Smooth muscle cell (in vitro differentiated cells): ENCODE measurements around the gene DIAPH3. TPM values are rescaled to one million over a fixed set of nuclear protein-coding genes. Genes with fewer than 3 reads are reported as not detected.

ENCODE experiments used
- DNase-seq: peaks from one replicate; lab custom pipeline; 2025; ENCODE audit not compliant: unreplicated experiment; lab: John Stamatoyannopoulos, UW
- H2AFZ ChIP-seq: fragments of 200-600 bp; sonication (generic); 2 replicates; pipeline ENCODE4 v1.6.0; 2016; ENCODE audit warnings: antibody characterized with exemption, low read depth, mild to moderate bottlenecking
- H3F3A ChIP-seq: fragments of 200-600 bp; sonication (generic); 2 replicates; pipeline ENCODE4 v1.6.0; 2017; ENCODE audit warnings: antibody characterized with exemption, low read depth
- H3K27ac ChIP-seq: fragments of 200-600 bp; sonication (generic); 2 replicates; pipeline ENCODE4 v1.5.1; 2016; ENCODE audit warnings: low read depth, mild to moderate bottlenecking
- H3K27me3 ChIP-seq: fragments of 200-600 bp; sonication (generic); 2 replicates; pipeline ENCODE4 v1.6.1; 2016; ENCODE audit warnings: low read depth, mild to moderate bottlenecking
- H3K36me3 ChIP-seq: fragments of 200-600 bp; sonication (generic); 2 replicates; pipeline ENCODE4 v1.5.1; 2016; ENCODE audit warnings: low read depth
- H3K4me1 ChIP-seq: fragments of 200-600 bp; sonication (generic); 2 replicates; pipeline ENCODE4 v1.5.1; 2016; ENCODE audit warnings: low read depth
- H3K4me2 ChIP-seq: fragments of 200-600 bp; sonication (generic); 2 replicates; pipeline ENCODE4 v1.6.0; 2016; ENCODE audit warnings: mild to moderate bottlenecking
- H3K4me3 ChIP-seq: fragments of 200-600 bp; sonication (generic); 2 replicates; pipeline ENCODE4 v1.5.1; 2016; ENCODE audit warnings: mild to moderate bottlenecking
- H3K79me2 ChIP-seq: fragments of 200-600 bp; sonication (generic); 2 replicates; pipeline ENCODE4 v1.6.0; 2016; ENCODE audit warnings: low read depth, mild to moderate bottlenecking
- H3K9ac ChIP-seq: fragments of 200-600 bp; sonication (generic); 2 replicates; pipeline ENCODE4 v1.6.0; 2016; ENCODE audit warnings: low read depth
- H3K9me3 ChIP-seq: fragments of 200-600 bp; sonication (generic); replicated peaks from 2 replicates; pipeline ENCODE4 v1.5.1; 2016; ENCODE audit warnings: low read depth
- H4K20me1 ChIP-seq: fragments of 200-600 bp; sonication (generic); 2 replicates; pipeline ENCODE4 v1.6.0; 2016; ENCODE audit warnings: low read depth
- WGBS: methylation state at CpG from one replicate; pipeline ENCODE4 v1.1.7; 2016; ENCODE audit warnings: low lambda C conversion rate; 5-methylcytosine and 5-hydroxymethylcytosine counted together
- polyA plus RNA-seq: library from polyadenylated mRNA; unstranded; fragments of >200 nt; fragmentation: Nextera tagmentation; extraction: Ambion mirVana; gene quantifications from 2 replicates; pipeline ENCODE4 v1.2.1, GENCODE V29; 2016
- total RNA-seq: library from RNA; depleted of rRNA; stranded (reverse); fragments of >200 nt; gene quantifications from 2 replicates; pipeline ENCODE4 v1.2.3, GENCODE V29; 2014
- TF ChIP-seq, protein P1 (sequence below): fragments of 200-600 bp; sonication (generic); IDR thresholded peaks from 2 replicates; pipeline ENCODE4 v1.5.1; 2017; ENCODE audit warnings: borderline replicate concordance, mild to moderate bottlenecking, antibody characterized with exemption; ENCODE audit not compliant: insufficient read depth, poor library complexity, severe bottlenecking

DIAPH3 gene
- total and polyA plus RNA-seq, 2 experiments from 2014 or later: 6.8 to 9.5 TPM

DNA sequence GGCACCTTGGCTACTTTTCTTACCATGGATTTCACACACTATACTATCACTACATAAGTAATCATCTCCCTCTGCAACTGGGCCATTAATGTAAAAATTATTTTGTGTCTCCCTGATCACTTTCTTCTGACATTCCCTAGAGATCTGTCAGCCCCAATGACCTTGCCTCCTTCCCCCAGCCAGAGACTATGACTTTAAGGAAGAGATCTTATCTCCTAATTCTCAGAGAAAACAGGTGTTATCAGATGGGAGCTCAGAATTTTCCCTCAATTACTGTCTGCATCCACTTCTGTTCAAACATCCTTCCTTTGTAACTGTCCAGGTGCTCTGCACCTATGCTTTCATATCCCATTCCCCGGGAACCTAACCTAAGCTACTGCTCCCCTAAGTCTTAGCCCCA lies 397.5 kb downstream of the DIAPH3 start:
- Histone ChIP-seq H3K4me3 (no peak overlapping the region), H3K9me3 (no peaks in the 10 kb centered on the region), H2AFZ (no peak overlapping the region), H3K27me3 (no peaks in the 10 kb centered on the region), H3K27ac (no peak overlapping the region), H3K4me1 (no peaks in the 10 kb centered on the region), H3K4me2 (no peak overlapping the region), H3F3A (no peaks in the 10 kb centered on the region), H3K9ac (no peak overlapping the region), H3K36me3 (no peaks in the 10 kb centered on the region), H4K20me1 (no peaks in the 10 kb centered on the region), H3K79me2 (no peaks in the 10 kb centered on the region)
- WGBS: 62% methylated on average over 1 of the region's 1 CpG
- DNase-seq: no peak
- TF ChIP-seq, protein P1, sequence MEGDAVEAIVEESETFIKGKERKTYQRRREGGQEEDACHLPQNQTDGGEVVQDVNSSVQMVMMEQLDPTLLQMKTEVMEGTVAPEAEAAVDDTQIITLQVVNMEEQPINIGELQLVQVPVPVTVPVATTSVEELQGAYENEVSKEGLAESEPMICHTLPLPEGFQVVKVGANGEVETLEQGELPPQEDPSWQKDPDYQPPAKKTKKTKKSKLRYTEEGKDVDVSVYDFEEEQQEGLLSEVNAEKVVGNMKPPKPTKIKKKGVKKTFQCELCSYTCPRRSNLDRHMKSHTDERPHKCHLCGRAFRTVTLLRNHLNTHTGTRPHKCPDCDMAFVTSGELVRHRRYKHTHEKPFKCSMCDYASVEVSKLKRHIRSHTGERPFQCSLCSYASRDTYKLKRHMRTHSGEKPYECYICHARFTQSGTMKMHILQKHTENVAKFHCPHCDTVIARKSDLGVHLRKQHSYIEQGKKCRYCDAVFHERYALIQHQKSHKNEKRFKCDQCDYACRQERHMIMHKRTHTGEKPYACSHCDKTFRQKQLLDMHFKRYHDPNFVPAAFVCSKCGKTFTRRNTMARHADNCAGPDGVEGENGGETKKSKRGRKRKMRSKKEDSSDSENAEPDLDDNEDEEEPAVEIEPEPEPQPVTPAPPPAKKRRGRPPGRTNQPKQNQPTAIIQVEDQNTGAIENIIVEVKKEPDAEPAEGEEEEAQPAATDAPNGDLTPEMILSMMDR: no peak

DNA sequence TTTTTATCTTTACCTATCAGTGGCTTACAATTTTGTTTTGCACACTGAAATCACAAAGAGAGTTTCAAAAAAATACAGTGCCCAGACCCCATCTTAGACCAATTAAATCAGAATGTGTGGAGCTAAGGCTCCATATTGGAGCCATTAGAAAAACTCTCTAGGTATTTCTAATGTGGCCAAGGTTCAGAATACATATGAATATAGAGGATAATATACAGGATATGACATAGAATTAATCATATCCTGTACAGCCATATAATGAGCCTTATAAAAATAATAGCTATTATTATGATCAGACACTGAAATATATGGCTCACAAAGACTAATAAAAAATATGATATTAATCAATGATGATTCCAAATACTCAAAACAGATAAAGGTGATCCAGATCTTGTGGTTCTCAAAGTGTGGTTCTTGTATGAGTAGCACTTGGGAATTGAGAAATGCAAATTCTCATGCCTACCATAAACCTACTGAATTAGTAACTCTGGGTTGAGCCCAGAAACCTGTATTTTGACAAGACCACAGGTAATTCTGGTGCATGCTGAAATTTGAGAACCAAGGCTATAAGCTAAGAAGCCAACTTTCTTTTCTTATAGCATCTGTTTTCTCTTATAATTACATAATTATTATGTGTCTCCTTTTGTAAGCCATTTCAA lies 408.0 kb downstream of the DIAPH3 start:
- H3K27ac ChIP-seq: no peak overlapping the region
- peaks cover 3% of the 10 kb centered on the region for H3F3A ChIP-seq
- TF ChIP-seq, protein P1: no peak
- no peak overlapping the region for H2AFZ ChIP-seq
- H4K20me1 ChIP-seq: no peaks in the 10 kb centered on the region
- no peak for DNase-seq
- H3K36me3 ChIP-seq: no peaks in the 10 kb centered on the region
- no peak overlapping the region for H3K9ac ChIP-seq
- H3K27me3 ChIP-seq: no peaks in the 10 kb centered on the region
- H3K4me3 ChIP-seq: no peak overlapping the region
- no peak overlapping the region for H3K4me2 ChIP-seq
- no peaks in the 10 kb centered on the region for H3K9me3 ChIP-seq
- H3K4me1 ChIP-seq: peaks cover 16% of the 10 kb centered on the region
- no peaks in the 10 kb centered on the region for H3K79me2 ChIP-seq

DNA sequence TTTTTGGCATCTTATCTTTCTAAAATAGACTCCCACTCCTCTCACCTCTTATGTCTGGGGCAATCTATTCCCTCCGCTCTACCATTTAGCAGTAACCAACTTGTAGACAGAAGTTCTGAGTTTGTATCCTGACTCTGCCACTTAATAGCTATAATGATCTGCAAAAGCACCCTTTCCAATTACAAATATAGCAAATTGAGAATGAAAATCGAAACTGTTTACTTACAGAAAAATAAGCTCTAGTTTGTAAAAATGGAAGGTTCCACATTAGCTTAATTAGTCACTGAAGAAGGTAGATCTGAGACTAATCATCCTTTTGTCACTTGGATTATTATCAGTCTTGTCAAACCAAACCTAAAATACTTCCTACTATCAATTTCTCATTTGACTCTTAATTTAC lies 409.3 kb downstream of the DIAPH3 start:
- Histone ChIP-seq H3F3A (peaks cover 3% of the 10 kb centered on the region), H3K4me2 (no peak overlapping the region), H3K27ac (no peak overlapping the region), H3K4me3 (no peak overlapping the region), H3K27me3 (no peaks in the 10 kb centered on the region), H3K36me3 (no peaks in the 10 kb centered on the region), H3K4me1 (peaks cover 20% of the 10 kb centered on the region), H3K9me3 (no peaks in the 10 kb centered on the region), H3K79me2 (no peaks in the 10 kb centered on the region), H4K20me1 (no peaks in the 10 kb centered on the region), H3K9ac (no peak overlapping the region), H2AFZ (peak overlapping the region; percentile 46)
- TF ChIP-seq, protein P1: no peak
- WGBS: 77% methylated on average over 2 of the region's 2 CpGs
- no peak for DNase-seq

DNA sequence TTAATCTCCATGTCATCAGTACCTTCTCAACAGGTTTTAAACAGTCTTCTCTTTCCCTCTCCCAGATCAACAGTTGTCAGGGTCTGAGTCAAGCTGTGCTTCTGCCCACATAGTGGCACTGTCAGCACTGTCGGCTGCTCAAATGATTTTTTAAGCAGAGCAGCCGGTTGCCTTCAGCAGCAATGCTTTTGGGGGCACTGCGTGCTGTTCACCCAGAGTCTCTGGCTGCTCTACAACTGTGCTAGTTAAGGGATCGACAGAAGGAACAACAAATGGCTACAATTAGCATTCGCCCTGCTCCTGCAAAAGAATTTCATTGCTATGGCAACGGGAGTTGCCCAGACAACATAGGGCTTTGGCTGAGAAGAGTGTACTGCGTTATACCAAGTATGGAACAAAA lies 412.9 kb downstream of the DIAPH3 start:
- peak; percentile 3 for DNase-seq
- peak overlapping the region; percentile 29 for H3K9ac ChIP-seq
- H2AFZ ChIP-seq: peak overlapping the region; percentile 63
- H3K9me3 ChIP-seq: no peaks in the 10 kb centered on the region
- H4K20me1 ChIP-seq: no peaks in the 10 kb centered on the region
- no peaks in the 10 kb centered on the region for H3K27me3 ChIP-seq
- H3K27ac ChIP-seq: no peak overlapping the region
- peaks cover 20% of the 10 kb centered on the region for H3K4me1 ChIP-seq
- 16% methylated on average over 7 of the region's 7 CpGs for WGBS
- peaks cover 3% of the 10 kb centered on the region for H3F3A ChIP-seq
- H3K36me3 ChIP-seq: no peaks in the 10 kb centered on the region
- H3K4me2 ChIP-seq: peak overlapping the region; percentile 81
- TF ChIP-seq, protein P1: no peak
- H3K79me2 ChIP-seq: no peaks in the 10 kb centered on the region
- H3K4me3 ChIP-seq: peak overlapping the region; percentile 34
